HG03439 (cell line): ENCODE data around the gene MUC16.

Source experiments
- ATAC-seq: cut with Tn5 transposase; IDR thresholded peaks from one replicate; pipeline ENCODE4 v1.9.1; 2021; ENCODE audit warnings: mild to moderate bottlenecking, moderate library complexity; ENCODE audit not compliant: unreplicated experiment

MUC16 gene

GRCh38 chr19:9009431-9009830 lies 778 bp downstream of the MUC16 start:
- no peak for ATAC-seq

GRCh38 chr19:9008667-9009066 lies 1.5 kb downstream of the MUC16 start:
- no peak for ATAC-seq

GRCh38 chr19:9000933-9001332 lies 9.3 kb downstream of the MUC16 start:
- no peak for ATAC-seq

- no peak for ATAC-seq
Observed at GRCh38 chr19:8988204-8988603, 22.0 kb downstream of the MUC16 start.

GRCh38 chr19:8986296-8986695 lies 23.9 kb downstream of the MUC16 start:
- ATAC-seq, result no peak

- no peak for ATAC-seq
Observed at GRCh38 chr19:8973501-8974091, 36.6 kb downstream of the MUC16 start.

- no peak for ATAC-seq
Observed at GRCh38 chr19:8965887-8966286, 44.3 kb downstream of the MUC16 start.
